ENCODE data around the gene TENM4. TPM values are rescaled to one million over a fixed set of nuclear protein-coding genes. Genes with fewer than 3 reads are reported as not detected.

The TENM4 gene
- polyA plus RNA-seq, 1 experiment, result 0.39 TPM

GRCh38 chr11:79413268-79413667, 27.6 kb downstream of the TENM4 start:
- Histone ChIP-seq H3K27me3 (ENCODE audit: control insufficient read depth, insufficient read depth, low read length) (no peaks in the 10 kb centered on the region), H3K4me3 (ENCODE audit: low read depth, low read length) (no peak overlapping the region), H3K36me3 (ENCODE audit: control insufficient read depth, insufficient read depth, low read length) (no peaks in the 10 kb centered on the region)
- POLR2A ChIA-PET, result interaction anchor here (0.6 kb wide), 3 partner anchors 8 to 69 kb away, joined by 3 to 6 read pairs (median 4); no protein-coding TSS in a partner anchor
- TF ChIP-seq CTCF (IDR thresholded peaks at IDR 0.05; ENCODE audit: insufficient read depth, low read depth, low read length), result 0 out of 2 replicates have a peak, but pooled peaks have one; percentile 9
- peak; percentile 79 for DNase-seq (ENCODE audit: low read depth)
- CTCF ChIA-PET, result interaction anchor here (0.7 to 6.5 kb wide), 4 partner anchors 9 to 93 kb away, joined by 3 to 27 read pairs (median 3); no protein-coding TSS in a partner anchor

- CTCF ChIA-PET, result interaction anchor here (1.3 to 6.5 kb wide), 4 partner anchors 9 to 81 kb away, joined by 3 to 27 read pairs (median 7); no protein-coding TSS in a partner anchor
- no peak for DNase-seq (ENCODE audit: low read depth)
- Histone ChIP-seq H3K4me3 (ENCODE audit: low read depth, low read length) (no peak overlapping the region), H3K27me3 (ENCODE audit: control insufficient read depth, insufficient read depth, low read length) (no peaks in the 10 kb centered on the region), H3K36me3 (ENCODE audit: control insufficient read depth, insufficient read depth, low read length) (no peaks in the 10 kb centered on the region)
- POLR2A ChIA-PET, result interaction anchor here (0.6 kb wide), 3 partner anchors 7 to 70 kb away, joined by 3 to 6 read pairs (median 4); no protein-coding TSS in a partner anchor
- no peak for TF ChIP-seq CTCF (IDR thresholded peaks at IDR 0.05; ENCODE audit: insufficient read depth, low read depth, low read length)
Measured at GRCh38 chr11:79412761-79413160, 28.1 kb downstream of the TENM4 start.

GRCh38 chr11:79409330-79409729, 31.5 kb downstream of the TENM4 start:
- Histone ChIP-seq H3K36me3 (ENCODE audit: control insufficient read depth, insufficient read depth, low read length) (no peaks in the 10 kb centered on the region), H3K4me3 (ENCODE audit: low read depth, low read length) (no peak overlapping the region), H3K27me3 (ENCODE audit: control insufficient read depth, insufficient read depth, low read length) (no peaks in the 10 kb centered on the region)
- no peak for DNase-seq (ENCODE audit: low read depth)
- no peak for TF ChIP-seq CTCF (IDR thresholded peaks at IDR 0.05; ENCODE audit: insufficient read depth, low read depth, low read length)
- ChIA-PET POLR2A (no interaction called here), CTCF (interaction anchor here (0.7 to 6.5 kb wide), 3 partner anchors 8 to 91 kb away, joined by 5 to 27 read pairs (median 6); no protein-coding TSS in a partner anchor)

GRCh38 chr11:79406376-79406775, 34.5 kb downstream of the TENM4 start:
- TF ChIP-seq CTCF (IDR thresholded peaks at IDR 0.05; ENCODE audit: insufficient read depth, low read depth, low read length), result no peak
- POLR2A ChIA-PET, result no interaction called here
- no peak for DNase-seq (ENCODE audit: low read depth)
- Histone ChIP-seq H3K36me3 (ENCODE audit: control insufficient read depth, insufficient read depth, low read length) (no peaks in the 10 kb centered on the region), H3K27me3 (ENCODE audit: control insufficient read depth, insufficient read depth, low read length) (no peaks in the 10 kb centered on the region; the same call in 1 of the 2 replicates), H3K4me3 (ENCODE audit: low read depth, low read length) (no peak overlapping the region)
- CTCF ChIA-PET, result no interaction called here

- ChIA-PET POLR2A (no interaction called here), CTCF (interaction anchor here (0.9 to 2.5 kb wide), 2 partner anchors 54 to 88 kb away, joined by 3 to 6 read pairs; no protein-coding TSS in a partner anchor)
- DNase-seq (ENCODE audit: low read depth), result no peak
- Histone ChIP-seq H3K36me3 (ENCODE audit: control insufficient read depth, insufficient read depth, low read length) (no peaks in the 10 kb centered on the region), H3K27me3 (ENCODE audit: control insufficient read depth, insufficient read depth, low read length) (no peaks in the 10 kb centered on the region; the same call in 1 of the 2 replicates), H3K4me3 (ENCODE audit: low read depth, low read length) (no peak overlapping the region)
- TF ChIP-seq CTCF (IDR thresholded peaks at IDR 0.05; ENCODE audit: insufficient read depth, low read depth, low read length), result no peak
Measured at GRCh38 chr11:79404806-79405205, 36.0 kb downstream of the TENM4 start.

All from BJ (cell line).